H1 (cell line): ENCODE measurements around the gene CYTH1. TPM values are rescaled to one million over a fixed set of nuclear protein-coding genes. Genes with fewer than 3 reads are reported as not detected.

Source experiments
- CTCF ChIA-PET: fragments of 300-600 bp; sonication (Branson Sonifier 250); formaldehyde crosslinking; loops from one replicate; lab custom pipeline; 2021; ENCODE audit not compliant: partially characterized antibody; lab: Charles Lee
- POLR2A ChIA-PET: fragments of 300-600 bp; sonication (Branson Sonifier 250); formaldehyde crosslinking; loops from one replicate; lab custom pipeline; 2021; ENCODE audit warnings: inconsistent platforms; ENCODE audit not compliant: partially characterized antibody; lab: Charles Lee
- DNase-seq, 2 experiments: peaks; one replicate each; pipeline versions ENCODE4 v3.0.0 to v3.0.0-alpha.2; 2010 to 2022; ENCODE audit warnings: low spot score in 2 of 2, low read depth in 1 of 2, mixed read lengths in 1 of 2
- FAIRE-seq: peaks from 2 replicates; lab custom pipeline; 2011; peaks lifted over from hg19 to GRCh38; lab: Jason Lieb, UNC
- H2AFZ ChIP-seq: 2 replicates; pipeline ENCODE4 v1.8.1; 2012; ENCODE audit warnings: low read length, inconsistent platforms
- H2AK5ac ChIP-seq: 2 replicates; pipeline ENCODE4 v1.6.1; 2013; ENCODE audit warnings: low read depth, low read length
- H2BK120ac ChIP-seq: replicated peaks from 2 replicates; pipeline ENCODE3; 2013; ENCODE audit warnings: low read depth, low read length, inconsistent platforms
- H2BK12ac ChIP-seq: 2 replicates; pipeline ENCODE4 v1.6.1; 2013; ENCODE audit warnings: low read depth, low read length
- H2BK15ac ChIP-seq: 2 replicates; pipeline ENCODE4 v1.6.1; 2013; ENCODE audit warnings: low read length
- H2BK20ac ChIP-seq: 2 replicates; pipeline ENCODE4 v1.6.1; 2013; ENCODE audit warnings: low read length
- H2BK5ac ChIP-seq: 2 replicates; pipeline ENCODE4 v1.6.1; 2013; ENCODE audit warnings: low read depth, low read length
- H3K14ac ChIP-seq: 2 replicates; pipeline ENCODE4 v1.6.1; 2013; ENCODE audit warnings: inconsistent platforms; ENCODE audit not compliant: insufficient read length
- H3K18ac ChIP-seq: 2 replicates; pipeline ENCODE4 v1.6.1; 2013; ENCODE audit warnings: low read length; ENCODE audit errors: extremely low read depth
- H3K23ac ChIP-seq: 2 replicates; pipeline ENCODE4 v1.6.1; 2013; ENCODE audit warnings: inconsistent platforms; ENCODE audit not compliant: insufficient read length
- H3K23me2 ChIP-seq: 2 replicates; pipeline ENCODE4 v1.6.1; 2013; ENCODE audit warnings: low read depth, low read length
- H3K27ac ChIP-seq: 2 replicates; pipeline ENCODE4 v1.6.1; 2011; ENCODE audit warnings: low read depth, low read length, inconsistent platforms
- H3K27me3 ChIP-seq, 4 experiments: replicated peaks in 1 of 4; 1 replicate in 1 of 4; 2 replicates in 3 of 4; pipeline versions ENCODE4 v1.6.1 to v1.8.1; 2011 to 2013; ENCODE audit warnings: low read length in 3 of 4, mild to moderate bottlenecking in 3 of 4, inconsistent platforms in 2 of 4, mixed read lengths in 2 of 4, moderate library complexity in 1 of 4; ENCODE audit not compliant: control insufficient read depth in 3 of 4, insufficient read depth in 3 of 4; ENCODE audit errors: extremely low read depth in 1 of 4
- H3K36me3 ChIP-seq, 4 experiments: 2 replicates each; pipeline versions ENCODE4 v1.6.1 to v1.8.1; 2011 to 2013; ENCODE audit warnings: mild to moderate bottlenecking in 4 of 4, low read length in 3 of 4, moderate library complexity in 2 of 4, control low read depth in 1 of 4, inconsistent platforms in 1 of 4; ENCODE audit not compliant: insufficient read depth in 4 of 4, control insufficient read depth in 2 of 4
- H3K4ac ChIP-seq: replicated peaks from 2 replicates; pipeline ENCODE3; 2013; ENCODE audit warnings: low read length, low read depth, mixed read lengths, inconsistent platforms; ENCODE audit not compliant: insufficient read length
- H3K4me1 ChIP-seq, 4 experiments: replicated peaks in 1 of 4; 1 replicate in 1 of 4; 2 replicates in 3 of 4; pipeline versions ENCODE4 v1.6.1 to v1.8.1; 2011 to 2013; ENCODE audit warnings: low read length in 3 of 4, inconsistent platforms in 2 of 4, mixed read lengths in 1 of 4; ENCODE audit not compliant: insufficient read depth in 4 of 4, control insufficient read depth in 3 of 4
- H3K4me2 ChIP-seq, 2 experiments: 2 replicates each; pipeline versions ENCODE4 v1.6.1 to v1.8.1; 2011 to 2013; ENCODE audit warnings: low read depth in 2 of 2, low read length in 2 of 2, control low read depth in 1 of 2, inconsistent platforms in 1 of 2, mild to moderate bottlenecking in 1 of 2; ENCODE audit not compliant: insufficient read depth in 1 of 2
- H3K4me3 ChIP-seq, 4 experiments: fragments of 200-600, 300-600 bp in 1 of 4; sonication (generic), shearing (Covaris generic), sonication (Bioruptor Twin) in 1 of 4; 2 replicates each; pipeline versions ENCODE4 v1.5.1 to v1.8.1; 2011 to 2016; ENCODE audit warnings: low read length in 4 of 4, low read depth in 3 of 4, control low read depth in 2 of 4, inconsistent platforms in 2 of 4, mild to moderate bottlenecking in 2 of 4, mixed read lengths in 1 of 4, moderate library complexity in 1 of 4; ENCODE audit not compliant: insufficient read depth in 2 of 4; ENCODE audit errors: extremely low read depth in 1 of 4
- H3K56ac ChIP-seq: replicated peaks from 2 replicates; pipeline ENCODE3; 2013; ENCODE audit warnings: low read depth, mild to moderate bottlenecking, mixed read lengths, low read length, inconsistent platforms; ENCODE audit not compliant: insufficient read length
- H3K79me1 ChIP-seq: 2 replicates; pipeline ENCODE4 v1.6.1; 2013; ENCODE audit warnings: low read depth, low read length, control low read depth
- H3K79me2 ChIP-seq, 2 experiments: 2 replicates each; pipeline versions ENCODE4 v1.6.1 to v1.8.1; 2012 to 2013; ENCODE audit warnings: low read length in 2 of 2, mild to moderate bottlenecking in 2 of 2, inconsistent platforms in 1 of 2; ENCODE audit not compliant: insufficient read depth in 2 of 2, control insufficient read depth in 1 of 2
- H3K9ac ChIP-seq, 4 experiments: replicated peaks in 1 of 4; 1 replicate in 1 of 4; 2 replicates in 3 of 4; pipeline versions ENCODE4 v1.6.1 to v1.8.1; 2011 to 2013; ENCODE audit warnings: low read depth in 3 of 4, low read length in 3 of 4, control low read depth in 2 of 4, mild to moderate bottlenecking in 2 of 4, moderate library complexity in 2 of 4, inconsistent platforms in 1 of 4; ENCODE audit errors: extremely low read depth in 1 of 4
- H3K9me3 ChIP-seq, 2 experiments: 2 replicates each; pipeline versions ENCODE4 v1.6.1 to v1.8.1; 2012 to 2013; ENCODE audit warnings: mild to moderate bottlenecking in 2 of 2, moderate library complexity in 2 of 2, control low read depth in 1 of 2, inconsistent platforms in 1 of 2, low read depth in 1 of 2, low read length in 1 of 2, mixed read lengths in 1 of 2; ENCODE audit not compliant: insufficient read depth in 2 of 2
- H4K20me1 ChIP-seq, 2 experiments: replicated peaks in 1 of 2; 2 replicates each; pipeline versions ENCODE3 to v1.8.1; 2011 to 2013; ENCODE audit warnings: inconsistent platforms in 2 of 2, low read length in 2 of 2, mild to moderate bottlenecking in 1 of 2; ENCODE audit not compliant: insufficient read depth in 2 of 2, control insufficient read depth in 1 of 2
- H4K5ac ChIP-seq: 2 replicates; pipeline ENCODE4 v1.6.1; 2013; ENCODE audit warnings: low read length, low read depth, mixed read lengths, inconsistent platforms; ENCODE audit not compliant: insufficient read length
- H4K8ac ChIP-seq: 2 replicates; pipeline ENCODE4 v1.8.0; 2013; ENCODE audit warnings: mild to moderate bottlenecking, moderate library complexity, low read length, inconsistent platforms; ENCODE audit not compliant: insufficient read depth; ENCODE audit errors: extremely low read depth
- H4K91ac ChIP-seq: replicated peaks from 2 replicates; pipeline ENCODE3; 2013; ENCODE audit warnings: low read length, mixed read lengths, inconsistent platforms; ENCODE audit not compliant: insufficient read length
- CREB1 ChIP-seq: IDR thresholded peaks from 2 replicates; pipeline ENCODE4 v1.6.1; 2012; ENCODE audit warnings: inconsistent platforms
- GABPA ChIP-seq: IDR thresholded peaks from 2 replicates; pipeline ENCODE4 v1.6.1; 2011; ENCODE audit warnings: mild to moderate bottlenecking, low read length, moderate library complexity, borderline replicate concordance; ENCODE audit not compliant: insufficient read depth
- GTF2F1 ChIP-seq: IDR thresholded peaks from 2 replicates; pipeline ENCODE4 v1.6.1; 2012; ENCODE audit warnings: low read depth, low read length, improper control_type of control experiment, borderline replicate concordance
- KDM4A ChIP-seq: IDR thresholded peaks from one replicate; pipeline ENCODE4 v1.7.1; 2012; ENCODE audit warnings: low read depth, mild to moderate bottlenecking, moderate library complexity, low read length, inconsistent platforms; ENCODE audit not compliant: severe bottlenecking
- MAFK ChIP-seq: IDR thresholded peaks from 2 replicates; pipeline ENCODE4 v1.6.1; 2012; ENCODE audit warnings: low read depth, mild to moderate bottlenecking, improper control_type of control experiment, low read length
- POLR2A ChIP-seq, 2 experiments: IDR thresholded peaks; 1 replicate in 1 of 2; 2 replicates in 1 of 2; pipeline ENCODE4 v1.6.1; 2011; ENCODE audit warnings: low read depth in 2 of 2, low read length in 2 of 2, mild to moderate bottlenecking in 2 of 2; ENCODE audit errors: control extremely low read depth in 1 of 2
- RBBP5 ChIP-seq: IDR thresholded peaks from 2 replicates; pipeline ENCODE4 v1.7.1; 2012; ENCODE audit warnings: low read depth, mild to moderate bottlenecking, inconsistent platforms, low read length, moderate library complexity, borderline replicate concordance
- SAP30 ChIP-seq: fragments of 300-600 bp; sonication (generic); IDR thresholded peaks from 2 replicates; pipeline ENCODE4 v1.7.1; 2012; ENCODE audit warnings: low read length, moderate library complexity, mild to moderate bottlenecking, inconsistent platforms; ENCODE audit not compliant: insufficient read depth, insufficient replicate concordance
- SIN3A ChIP-seq, 2 experiments: IDR thresholded peaks in 1 of 2; conservative IDR thresholded peaks in 1 of 2; 2 replicates each; pipeline ENCODE4 v1.6.1; 2011 to 2012; ENCODE audit warnings: low read length in 2 of 2, improper control_type of control experiment in 1 of 2, low read depth in 1 of 2, mild to moderate bottlenecking in 1 of 2
- ZNF274 ChIP-seq: IDR thresholded peaks from 2 replicates; pipeline ENCODE4 v1.7.0; 2012; ENCODE audit warnings: low read length, borderline replicate concordance; ENCODE audit errors: extremely low read depth
- WGBS, 2 experiments: shearing (Covaris generic) in 1 of 2; methylation state at CpG; one replicate each; pipeline versions ENCODE4 v1.1.6 to v1.1.7; 2013 to 2015; ENCODE audit warnings: low lambda C conversion rate in 2 of 2, mixed read lengths in 2 of 2, inconsistent platforms in 1 of 2, low coverage in 1 of 2, missing lambda C conversion rate in 1 of 2; ENCODE audit not compliant: insufficient replicate concordance in 2 of 2, insufficient coverage in 1 of 2, insufficient read length in 1 of 2; ENCODE audit errors: extremely low coverage in 1 of 2, missing lambda C conversion rate in 1 of 2; 5-methylcytosine and 5-hydroxymethylcytosine counted together
- polyA plus RNA-seq, 7 experiments: library from polyadenylated mRNA; depleted of rRNA in 3 of 7; stranded (reverse) in 5 of 7; unstranded in 2 of 7; fragments of >200 nt in 5 of 7; fragments of 200-250 nt in 2 of 7; gene quantifications; 1 replicate in 5 of 7; 2 replicates in 1 of 7; 4 replicates in 1 of 7; pipeline versions ENCODE4 v1.2.1 to v1.2.3, GENCODE V29; 2011 to 2013; ENCODE audit warnings: missing spikeins in 2 of 7, mixed read lengths in 2 of 7
- total RNA-seq: library from RNA; stranded (reverse); fragmentation: NEBNext Ultra II Directional; extraction: Animal tissue kit (Norgen Biotek cat#: 25700); gene quantifications from 2 replicates; pipeline ENCODE4 v1.2.1, GENCODE V29; 2021
- TF ChIP-seq, protein P1 (sequence below): IDR thresholded peaks from 2 replicates; pipeline ENCODE4 v1.6.1; 2012; ENCODE audit warnings: inconsistent platforms

The CYTH1 gene
- total and polyA plus RNA-seq, 2 of the 8 experiments (the other 6 are each of a cell fraction or from before 2014, with no cell fraction given) = 12.8 to 14.8 TPM

DNA sequence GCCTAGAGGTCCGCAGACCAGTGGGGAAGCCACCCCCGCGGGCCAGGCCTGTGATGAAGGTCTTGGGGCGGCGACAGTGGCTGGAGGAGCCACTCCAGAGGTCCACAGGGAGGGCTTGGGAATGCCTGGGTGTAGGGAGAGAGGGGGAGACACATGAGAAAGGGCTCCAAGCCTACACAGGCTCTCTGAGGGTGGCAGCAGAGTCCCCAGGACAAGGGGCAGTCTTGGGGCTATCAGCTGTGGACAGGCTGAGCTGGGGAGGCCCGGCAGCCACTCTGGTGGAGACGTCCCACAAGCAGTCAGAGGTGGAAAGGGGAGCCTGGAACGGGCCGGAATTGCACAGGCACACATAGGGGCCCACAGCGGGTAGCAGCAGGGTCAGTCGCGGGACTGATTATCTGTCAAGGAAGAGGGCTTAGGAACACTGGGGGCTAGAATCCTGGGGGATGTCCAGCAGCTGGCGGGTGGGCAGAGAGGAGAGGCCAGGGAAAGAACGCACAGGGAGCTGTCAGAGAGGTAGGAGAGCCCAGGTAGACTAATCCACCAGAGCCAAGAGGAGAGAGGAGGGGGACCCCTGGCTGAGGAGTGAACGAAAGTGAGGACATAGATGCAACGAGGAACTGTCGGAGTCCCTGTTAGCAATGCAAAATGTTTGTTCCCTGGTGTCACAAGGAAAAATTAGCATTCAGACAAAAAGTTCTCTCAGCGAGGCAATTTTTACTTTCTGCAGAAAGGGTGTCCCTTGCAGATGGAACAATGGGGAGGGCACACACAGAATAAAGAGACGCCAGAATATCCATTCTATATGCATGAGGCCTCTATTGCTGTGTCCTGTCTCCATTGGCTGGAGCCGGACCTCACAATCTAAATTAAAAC lies 111.0 kb downstream of the CYTH1 start:
- H4K5ac ChIP-seq = no peak overlapping the region
- DNase-seq (no peak), FAIRE-seq (no peak)
- H3K27me3 ChIP-seq = no peaks in the 10 kb centered on the region
- no peak overlapping the region for H3K4me3 ChIP-seq
- no peak overlapping the region for H2BK20ac ChIP-seq
- no peak overlapping the region for H2BK120ac ChIP-seq
- H2AFZ ChIP-seq = no peak overlapping the region
- H3K23ac ChIP-seq = no peak overlapping the region
- H4K8ac ChIP-seq = no peak overlapping the region
- 0 out of 4 replicates have a peak, but pooled peaks cover 0 to 3% of the 10 kb centered on the region in 2 experiments for H3K9me3 ChIP-seq
- POLR2A ChIA-PET = no interaction called here
- H3K23me2 ChIP-seq = no peaks in the 10 kb centered on the region; the same call in 1 of the 2 replicates
- no peak overlapping the region for H3K4me2 ChIP-seq
- no peaks in the 10 kb centered on the region for H3K79me2 ChIP-seq
- H3K36me3 ChIP-seq = no peaks in the 10 kb centered on the region; a peak in 1 of 8 replicates
- CTCF ChIA-PET = interaction anchor here (1.2 kb wide), 1 partner anchor 18 kb away, joined by 3 read pairs; no protein-coding TSS in a partner anchor
- no peaks in the 10 kb centered on the region for H4K20me1 ChIP-seq
- WGBS, 2 experiments = 83% methylated on average over 20 of the region's 20 CpGs; no CpG with 5 or more reads in 1 of the 2 experiments
- no peak overlapping the region for H3K9ac ChIP-seq
- H3K18ac ChIP-seq = no peak overlapping the region
- H2BK15ac ChIP-seq = no peak overlapping the region
- no peak overlapping the region for H3K4ac ChIP-seq
- no peak overlapping the region for H2BK12ac ChIP-seq
- H3K14ac ChIP-seq = no peak overlapping the region
- no peaks in the 10 kb centered on the region for H3K79me1 ChIP-seq
- H2AK5ac ChIP-seq = no peak overlapping the region
- no peak overlapping the region for H2BK5ac ChIP-seq
- no peaks in the 10 kb centered on the region; a peak in 1 of 7 replicates for H3K4me1 ChIP-seq
- H4K91ac ChIP-seq = no peak overlapping the region
- H3K27ac ChIP-seq = no peak overlapping the region
- no peak overlapping the region for H3K56ac ChIP-seq
- TF ChIP-seq GABPA (no peak), SAP30 (no peak), KDM4A (no peak), SIN3A (conservative IDR thresholded peaks at IDR 0.05 in 1 of 2, IDR thresholded peaks at IDR 0.05 in 1 of 2; ENCODE audit: low read depth in 1 of 2, low read length in 2 of 2) (no peak), GTF2F1 (no peak), CREB1 (no peak), RBBP5 (no peak), MAFK (no peak), ZNF274 (no peak), POLR2A (IDR thresholded peaks at IDR 0.05; ENCODE audit: control extremely low read depth in 1 of 2, low read depth in 2 of 2, low read length in 2 of 2) (no peak)
- TF ChIP-seq, protein P1, sequence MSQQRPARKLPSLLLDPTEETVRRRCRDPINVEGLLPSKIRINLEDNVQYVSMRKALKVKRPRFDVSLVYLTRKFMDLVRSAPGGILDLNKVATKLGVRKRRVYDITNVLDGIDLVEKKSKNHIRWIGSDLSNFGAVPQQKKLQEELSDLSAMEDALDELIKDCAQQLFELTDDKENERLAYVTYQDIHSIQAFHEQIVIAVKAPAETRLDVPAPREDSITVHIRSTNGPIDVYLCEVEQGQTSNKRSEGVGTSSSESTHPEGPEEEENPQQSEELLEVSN = no peak
